Natural killer cell (primary cell): ENCODE data around the gene SNX5. TPM values are rescaled to one million over a fixed set of nuclear protein-coding genes. Genes with fewer than 3 reads are reported as not detected.

ENCODE experiments used
- ATAC-seq, 3 donors: fragments of 150-1000 bp in 2 of 3; fragments of 200-7000 bp in 1 of 3; cut with Tn5 transposase; 1 replicate in 1 of 3; 2 replicates in 2 of 3; pipeline ENCODE4 v1.10.0; 2021; ENCODE audit warnings: mild to moderate bottlenecking in 2 of 3, moderate library complexity in 2 of 3
- DNase-seq, 2 donors: peaks; one replicate each; pipeline versions ENCODE4 v3.0.0 to v3.0.0-alpha.2; 2013 to 2021; ENCODE audit warnings: mixed read lengths in 1 of 2
- H3K27ac ChIP-seq: one replicate; pipeline ENCODE4 v1.5.1; 2013; ENCODE audit warnings: mild to moderate bottlenecking, low read length
- H3K27me3 ChIP-seq: one replicate; pipeline ENCODE4 v1.6.1; 2013; ENCODE audit warnings: low read length; ENCODE audit not compliant: control insufficient read depth, insufficient read depth
- H3K36me3 ChIP-seq: one replicate; pipeline ENCODE4 v1.6.1; 2013; ENCODE audit warnings: low read length; ENCODE audit not compliant: control insufficient read depth, insufficient read depth
- H3K4me1 ChIP-seq: one replicate; pipeline ENCODE4 v1.6.1; 2013; ENCODE audit warnings: low read length; ENCODE audit not compliant: control insufficient read depth, insufficient read depth
- H3K4me3 ChIP-seq: one replicate; pipeline ENCODE4 v1.5.1; 2013; ENCODE audit warnings: low read length
- H3K9me3 ChIP-seq: one replicate; pipeline ENCODE4 v1.6.1; 2013; ENCODE audit warnings: low read length; ENCODE audit not compliant: control insufficient read depth, insufficient read depth
- H3K27ac Mint-ChIP-seq, 2 donors: one replicate each; pipeline ENCODE4 v1.8.0; 2022; ENCODE audit warnings: mild to moderate bottlenecking in 2 of 2, mixed read lengths in 2 of 2, moderate library complexity in 1 of 2
- H3K27me3 Mint-ChIP-seq, 2 donors: one replicate each; pipeline ENCODE4 v1.8.0; 2022; ENCODE audit warnings: low read depth in 2 of 2, mixed read lengths in 2 of 2
- H3K36me3 Mint-ChIP-seq: one replicate; pipeline ENCODE4 v1.8.0; 2022; ENCODE audit warnings: mixed read lengths
- H3K4me1 Mint-ChIP-seq, 2 donors: one replicate each; pipeline ENCODE4 v1.8.0; 2022; ENCODE audit warnings: mixed read lengths in 2 of 2
- H3K4me3 Mint-ChIP-seq: one replicate; pipeline ENCODE4 v1.8.0; 2022; ENCODE audit warnings: mild to moderate bottlenecking, moderate library complexity, mixed read lengths
- H3K9me3 Mint-ChIP-seq, 2 donors: one replicate each; pipeline ENCODE4 v1.8.0; 2022; ENCODE audit warnings: mixed read lengths in 2 of 2
- CTCF ChIP-seq: fragments of 200-600 bp; IDR thresholded peaks from one replicate; pipeline ENCODE4 v1.8.0; 2022; ENCODE audit warnings: antibody characterized with exemption
- WGBS: methylation state at CpG from one replicate; pipeline ENCODE4 v1.1.7; 2013; ENCODE audit warnings: missing lambda C conversion rate; ENCODE audit not compliant: insufficient coverage; 5-methylcytosine and 5-hydroxymethylcytosine counted together
- intact Hi-C: fragments of 100-400 bp; cut with micrococcal nuclease; formaldehyde crosslinking; loops from one replicate; pipeline ENCODE4 v1.14.2; 2022
- total RNA-seq, 4 donors: library from RNA; stranded (reverse); fragments of 120-200 nt in 1 of 4; gene quantifications; one replicate each; pipeline versions ENCODE4 v1.2.3 to v1.2.4, GENCODE V29; 2013 to 2022

SNX5 gene
- total RNA-seq, 3 donors from 2014 or later (not counting 1 experiment from before 2014, with no cell fraction given), result 62.3 to 85.4 (median 72.1) TPM

GRCh38 chr20:17951323-17951722 lies 17.3 kb downstream of the SNX5 start:
- Histone ChIP-seq H3K4me3 (no peak overlapping the region), H3K27ac (no peak overlapping the region), H3K36me3 (peaks cover 86% of the 10 kb centered on the region), H3K9me3 (no peaks in the 10 kb centered on the region), H3K4me1 (peaks cover 4% of the 10 kb centered on the region), H3K27me3 (no peaks in the 10 kb centered on the region)
- no peak overlapping the region for H3K27ac Mint-ChIP-seq
- H3K9me3 Mint-ChIP-seq, result no peaks in the 10 kb centered on the region
- DNase-seq, result no peak
- TF ChIP-seq CTCF, result no peak
- H3K4me1 Mint-ChIP-seq, result peaks cover 11 to 18% of the 10 kb centered on the region in 2 donors
- ATAC-seq, result no peak
- no peak overlapping the region for H3K4me3 Mint-ChIP-seq
- H3K36me3 Mint-ChIP-seq, result peaks cover 43% of the 10 kb centered on the region
- intact Hi-C loops, result no loop called here
- no peaks in the 10 kb centered on the region for H3K27me3 Mint-ChIP-seq
- 93% methylated on average over 1 of the region's 2 CpGs for WGBS

GRCh38 chr20:17950670-17951069 lies 17.9 kb downstream of the SNX5 start:
- Histone ChIP-seq H3K27me3 (no peaks in the 10 kb centered on the region), H3K36me3 (peaks cover 93% of the 10 kb centered on the region), H3K4me1 (peaks cover 2% of the 10 kb centered on the region), H3K27ac (no peak overlapping the region), H3K9me3 (no peaks in the 10 kb centered on the region), H3K4me3 (no peak overlapping the region)
- TF ChIP-seq CTCF, result no peak
- peaks cover 12 to 13% of the 10 kb centered on the region in 2 donors for H3K4me1 Mint-ChIP-seq
- ATAC-seq (no peak), DNase-seq (no peak)
- peaks cover 46% of the 10 kb centered on the region for H3K36me3 Mint-ChIP-seq
- intact Hi-C loops, result no loop called here
- H3K4me3 Mint-ChIP-seq, result no peak overlapping the region
- H3K27ac Mint-ChIP-seq, result no peak overlapping the region
- H3K9me3 Mint-ChIP-seq, result no peaks in the 10 kb centered on the region
- WGBS, result 95% methylated on average over 6 of the region's 6 CpGs
- no peaks in the 10 kb centered on the region for H3K27me3 Mint-ChIP-seq

DNA sequence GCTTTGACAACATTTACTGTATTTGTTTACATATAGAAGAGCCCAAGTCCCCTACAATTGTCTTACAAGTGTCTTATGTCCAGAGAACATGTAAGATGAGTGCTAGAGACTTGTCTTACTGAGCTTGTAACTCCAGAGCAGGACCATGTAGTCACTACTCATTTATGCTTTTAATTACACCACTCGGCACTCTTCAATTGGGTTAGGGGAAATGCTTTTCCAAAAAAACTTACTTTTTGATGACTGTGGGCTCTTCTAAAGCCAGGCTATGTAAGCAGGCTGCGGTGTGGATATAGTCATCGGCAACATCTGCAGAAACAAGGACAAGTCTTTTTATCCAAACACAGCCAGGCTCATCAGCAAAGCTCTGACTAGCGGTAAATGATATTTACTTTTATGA lies 18.7 kb downstream of the SNX5 start:
- peaks cover 50% of the 10 kb centered on the region for H3K36me3 Mint-ChIP-seq
- no peaks in the 10 kb centered on the region for H3K9me3 ChIP-seq
- no peak overlapping the region for H3K27ac ChIP-seq
- no peak for TF ChIP-seq CTCF
- no peak overlapping the region for H3K4me3 ChIP-seq
- DNase-seq, result no peak
- H3K9me3 Mint-ChIP-seq, result no peaks in the 10 kb centered on the region
- no peak overlapping the region for H3K27ac Mint-ChIP-seq
- intact Hi-C loops, result no loop called here
- no peaks in the 10 kb centered on the region for H3K27me3 ChIP-seq
- no peaks in the 10 kb centered on the region for H3K4me1 ChIP-seq
- H3K36me3 ChIP-seq, result peaks cover 94% of the 10 kb centered on the region
- no peak for ATAC-seq
- H3K27me3 Mint-ChIP-seq, result no peaks in the 10 kb centered on the region
- WGBS, result 96% methylated on average over 3 of the region's 4 CpGs
- no peak overlapping the region for H3K4me3 Mint-ChIP-seq
- peaks cover 4 to 13% of the 10 kb centered on the region in 2 donors for H3K4me1 Mint-ChIP-seq

DNA sequence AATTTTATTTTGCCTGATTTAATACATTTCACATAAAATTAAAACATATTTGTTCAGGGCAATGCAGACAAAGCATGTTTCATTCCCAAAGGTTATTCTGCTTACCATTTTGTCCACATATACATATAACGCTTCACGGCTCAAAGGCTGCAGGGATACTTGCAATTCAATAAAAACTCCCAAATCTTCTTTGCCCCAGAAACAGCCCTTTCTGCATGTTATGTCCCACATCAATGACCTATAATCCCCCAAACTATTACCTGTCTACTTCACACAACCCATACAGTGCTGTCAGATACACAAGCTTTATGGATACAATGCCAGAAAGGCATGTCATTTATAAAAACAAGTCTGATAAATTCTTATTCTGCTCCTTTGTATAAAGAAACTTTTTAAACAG lies 20.2 kb downstream of the SNX5 start:
- Mint-ChIP-seq H3K36me3 (peaks cover 43% of the 10 kb centered on the region), H3K9me3 (no peaks in the 10 kb centered on the region), H3K4me3 (no peak overlapping the region), H3K27ac (peak overlapping the region; percentile 11 to 25), H3K4me1 (peaks cover 0 to 7% of the 10 kb centered on the region in 2 donors), H3K27me3 (no peaks in the 10 kb centered on the region)
- no peak for ATAC-seq
- intact Hi-C loops, result no loop called here
- Histone ChIP-seq H3K4me1 (no peaks in the 10 kb centered on the region), H3K9me3 (no peaks in the 10 kb centered on the region), H3K27ac (no peak overlapping the region), H3K4me3 (no peak overlapping the region), H3K27me3 (no peaks in the 10 kb centered on the region), H3K36me3 (peaks cover 91% of the 10 kb centered on the region)
- WGBS, result 96% methylated on average over 2 of the region's 2 CpGs
- DNase-seq, result no peak
- TF ChIP-seq CTCF, result no peak
